ENCODE data around the gene TMEM270. TPM values are rescaled to one million over a fixed set of nuclear protein-coding genes. Genes with fewer than 3 reads are reported as not detected.
A peak's percentile ranks its signal among the peaks of the same experiment; 100 is the strongest.

The TMEM270 gene
- total RNA-seq, 1 donor from 2014 or later = not detected

DNA sequence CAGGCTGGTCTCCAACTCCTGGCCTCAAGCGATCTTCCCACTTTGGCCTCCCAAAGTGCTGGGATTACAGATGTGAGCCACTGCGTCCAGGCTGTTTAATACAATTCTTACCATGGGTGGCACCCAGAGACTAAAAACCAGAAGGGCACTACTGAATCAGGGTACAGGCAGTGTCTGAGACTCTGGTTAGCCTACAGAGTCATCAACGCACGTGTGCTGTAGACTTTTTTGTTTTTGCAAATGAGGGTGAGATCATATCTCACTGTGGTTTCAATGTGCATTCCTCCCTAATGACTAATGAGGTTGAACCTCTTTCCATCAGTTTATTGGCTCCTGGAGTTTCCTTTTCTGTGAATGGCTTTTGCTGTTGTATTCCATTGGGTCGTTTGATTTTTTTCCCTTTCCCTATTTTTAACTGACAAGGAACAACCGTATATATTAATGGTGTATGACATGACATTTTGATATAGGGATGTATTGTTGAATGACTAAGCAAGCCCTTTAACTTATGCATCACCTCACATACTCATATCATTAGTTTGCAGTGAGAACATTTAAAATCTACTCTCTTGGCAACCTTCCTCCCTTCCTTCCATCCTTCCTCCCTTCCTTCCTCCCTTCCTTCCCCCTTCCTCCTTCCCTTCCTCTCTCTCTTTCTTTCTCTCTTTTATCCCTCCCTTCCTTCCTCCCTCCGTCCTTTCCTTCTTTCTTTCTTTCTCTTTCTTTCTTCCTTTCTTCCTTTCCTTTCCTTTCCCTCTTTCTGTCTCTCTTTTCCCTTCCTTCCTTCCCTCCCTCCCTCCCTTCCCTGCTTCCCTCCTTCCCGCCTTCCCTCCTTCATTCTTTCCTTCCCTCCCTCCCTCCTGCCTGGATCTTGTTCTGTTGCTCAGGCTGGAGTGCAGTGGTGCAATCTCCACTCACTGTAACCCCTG is 9.3 kb upstream of the TMEM270 start:
- no peaks in the 10 kb centered on the region for H3K9me3 Mint-ChIP-seq
- H3K27ac Mint-ChIP-seq = peak overlapping the region; percentile 31
- intact Hi-C loops (cut with micrococcal nuclease) = loop anchor here (1.0 kb wide), 1 partner anchor 9 kb away; the partner anchor contains the start of gene METTL27
- H3K4me3 Mint-ChIP-seq (ENCODE audit: low read depth) = no peak overlapping the region
- peak; percentile 27 for DNase-seq (ENCODE audit: low spot score)
- H3K36me3 Mint-ChIP-seq (ENCODE audit: low read depth) = no peaks in the 10 kb centered on the region
- peaks cover 26% of the 10 kb centered on the region for H3K27me3 Mint-ChIP-seq (ENCODE audit: low read depth)
- H3K4me1 Mint-ChIP-seq (ENCODE audit: low read depth) = peaks cover 32% of the 10 kb centered on the region

DNA sequence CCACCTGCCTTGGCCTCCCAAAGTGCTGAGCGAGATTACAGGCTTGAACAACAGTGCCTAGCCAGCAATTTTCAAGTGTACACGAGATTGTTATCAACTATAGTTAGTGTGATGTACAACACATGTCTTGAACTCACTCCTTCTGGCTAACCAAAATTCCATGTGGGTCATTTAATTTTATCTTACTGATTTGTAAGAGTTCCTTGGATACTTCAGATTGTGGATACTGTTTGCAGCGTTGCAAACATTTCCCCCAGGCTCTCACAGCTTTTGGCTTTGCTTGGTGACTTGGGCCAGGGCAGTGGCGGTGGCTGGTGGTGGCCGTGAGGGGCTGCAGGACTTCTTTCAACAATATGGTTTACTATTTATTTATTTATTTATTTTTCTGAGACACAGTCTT is 8.5 kb upstream of the TMEM270 start:
- H3K27ac Mint-ChIP-seq = no peak overlapping the region
- no peaks in the 10 kb centered on the region for H3K9me3 Mint-ChIP-seq
- intact Hi-C loops (cut with micrococcal nuclease) = no loop called here
- no peak overlapping the region for H3K4me3 Mint-ChIP-seq (ENCODE audit: low read depth)
- H3K27me3 Mint-ChIP-seq (ENCODE audit: low read depth) = peaks cover 33% of the 10 kb centered on the region
- DNase-seq (ENCODE audit: low spot score) = no peak
- H3K36me3 Mint-ChIP-seq (ENCODE audit: low read depth) = no peaks in the 10 kb centered on the region
- peaks cover 32% of the 10 kb centered on the region for H3K4me1 Mint-ChIP-seq (ENCODE audit: low read depth)

DNA sequence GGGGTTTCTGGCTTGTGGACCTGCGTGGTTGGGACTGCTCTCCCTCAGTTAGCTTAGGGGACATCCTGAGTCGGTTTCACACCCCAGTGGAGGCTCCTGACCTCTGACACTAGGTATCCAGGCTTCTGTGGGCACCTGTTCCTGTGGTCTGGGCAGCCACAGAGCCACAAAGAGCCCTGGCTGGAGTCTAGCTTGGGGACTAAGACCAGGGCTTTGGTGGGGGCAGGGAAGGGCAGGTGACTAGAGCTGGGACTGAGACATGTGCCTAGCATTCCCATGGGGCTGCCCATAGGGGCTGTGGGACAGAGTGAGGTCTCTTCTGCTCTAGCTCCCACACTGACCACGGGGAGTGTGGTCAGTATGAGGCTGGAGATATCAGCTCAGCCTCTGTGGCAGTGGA is 4.0 kb upstream of the TMEM270 start:
- no peaks in the 10 kb centered on the region for H3K36me3 Mint-ChIP-seq (ENCODE audit: low read depth)
- intact Hi-C loops (cut with micrococcal nuclease) = no loop called here
- H3K9me3 Mint-ChIP-seq = no peaks in the 10 kb centered on the region
- peaks cover 9% of the 10 kb centered on the region for H3K4me1 Mint-ChIP-seq (ENCODE audit: low read depth)
- no peak overlapping the region for H3K4me3 Mint-ChIP-seq (ENCODE audit: low read depth)
- H3K27ac Mint-ChIP-seq = no peak overlapping the region
- H3K27me3 Mint-ChIP-seq (ENCODE audit: low read depth) = peaks cover 27% of the 10 kb centered on the region
- no peak for DNase-seq (ENCODE audit: low spot score)

DNA sequence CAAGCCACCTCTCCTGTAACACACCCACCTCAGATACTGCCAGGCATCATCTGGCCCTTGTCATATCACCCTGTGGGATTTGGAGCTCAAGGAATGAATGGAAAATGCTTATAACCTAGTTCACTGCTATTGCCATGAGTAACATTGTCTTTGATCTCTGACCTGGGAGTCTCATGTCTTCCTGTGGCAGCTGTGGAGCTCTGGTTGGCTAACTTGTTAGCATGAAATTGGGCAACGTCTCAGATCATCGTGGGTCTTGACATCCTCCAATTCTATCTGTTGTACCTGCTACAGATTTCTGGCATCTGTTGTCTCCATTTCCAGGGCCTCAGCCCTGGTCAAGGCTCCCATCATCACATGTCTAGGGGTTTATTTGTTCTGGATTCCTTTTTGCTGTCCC is 2.2 kb upstream of the TMEM270 start:
- H3K27ac Mint-ChIP-seq = no peak overlapping the region
- H3K4me1 Mint-ChIP-seq (ENCODE audit: low read depth) = peaks cover 5% of the 10 kb centered on the region
- DNase-seq (ENCODE audit: low spot score) = no peak
- no peaks in the 10 kb centered on the region for H3K9me3 Mint-ChIP-seq
- intact Hi-C loops (cut with micrococcal nuclease) = no loop called here
- peaks cover 23% of the 10 kb centered on the region for H3K27me3 Mint-ChIP-seq (ENCODE audit: low read depth)
- no peak overlapping the region for H3K4me3 Mint-ChIP-seq (ENCODE audit: low read depth)
- no peaks in the 10 kb centered on the region for H3K36me3 Mint-ChIP-seq (ENCODE audit: low read depth)

DNA sequence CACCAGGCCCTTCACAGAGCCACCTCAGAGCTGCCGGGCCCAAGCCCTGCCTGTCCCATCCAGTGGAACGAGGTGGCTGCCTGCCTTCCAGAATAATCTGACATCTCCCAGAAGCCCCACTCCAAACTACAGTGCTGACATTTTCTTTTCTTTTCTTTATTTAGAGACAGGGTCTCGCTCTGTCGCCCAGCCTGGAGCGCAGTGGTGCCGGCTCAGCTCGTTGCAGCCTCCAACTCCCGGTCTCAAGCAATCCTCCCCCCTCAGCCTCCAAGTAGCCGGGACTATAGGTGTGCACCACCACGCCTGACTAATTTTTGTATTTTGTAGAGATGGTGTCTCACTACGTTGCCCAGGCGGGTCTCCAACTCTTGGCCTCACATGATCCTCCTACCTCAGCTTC is 346 bp downstream of the TMEM270 start:
- no peak for DNase-seq (ENCODE audit: low spot score)
- Mint-ChIP-seq H3K36me3 (ENCODE audit: low read depth) (no peaks in the 10 kb centered on the region), H3K4me3 (ENCODE audit: low read depth) (no peak overlapping the region), H3K27ac (no peak overlapping the region), H3K9me3 (no peaks in the 10 kb centered on the region), H3K4me1 (ENCODE audit: low read depth) (no peaks in the 10 kb centered on the region), H3K27me3 (ENCODE audit: low read depth) (peaks cover 16% of the 10 kb centered on the region)
- intact Hi-C loops (cut with micrococcal nuclease) = loop anchor here (10.0 kb wide), 1 partner anchor 163 kb away; the partner anchor contains the start of gene ELN

DNA sequence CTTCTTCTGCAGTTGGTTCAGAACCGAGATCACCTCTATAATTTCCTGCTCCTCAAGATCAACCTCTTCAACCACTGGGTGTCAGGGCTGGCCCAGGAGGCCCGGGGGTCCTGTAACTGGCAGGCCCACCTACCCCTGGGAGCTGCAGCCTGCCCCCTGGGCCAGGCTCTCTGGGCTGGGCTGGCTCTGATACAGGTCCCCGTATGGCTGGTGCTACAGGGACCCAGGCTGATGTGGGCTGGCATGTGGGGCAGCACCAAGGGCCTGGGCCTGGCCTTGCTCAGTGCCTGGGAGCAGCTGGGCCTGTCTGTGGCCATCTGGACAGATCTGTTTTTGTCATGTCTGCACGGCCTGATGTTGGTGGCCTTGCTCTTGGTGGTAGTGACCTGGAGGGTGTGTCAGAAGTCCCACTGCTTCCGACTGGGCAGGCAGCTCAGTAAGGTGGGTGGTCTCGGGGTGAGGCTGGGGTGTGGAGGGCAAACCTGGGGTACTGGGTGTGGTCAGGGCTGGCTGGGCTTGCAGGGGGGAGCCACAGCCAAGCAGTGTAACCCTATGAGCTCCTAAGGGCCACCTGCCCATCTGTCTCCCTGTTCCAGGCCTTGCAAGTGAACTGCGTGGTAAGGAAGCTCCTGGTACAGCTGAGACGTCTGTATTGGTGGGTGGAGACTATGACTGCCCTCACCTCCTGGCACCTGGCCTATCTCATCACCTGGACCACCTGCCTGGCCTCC is 4.2 kb downstream of the TMEM270 start:
- no peaks in the 10 kb centered on the region for H3K4me1 Mint-ChIP-seq (ENCODE audit: low read depth)
- no peaks in the 10 kb centered on the region for H3K36me3 Mint-ChIP-seq (ENCODE audit: low read depth)
- no peak overlapping the region for H3K4me3 Mint-ChIP-seq (ENCODE audit: low read depth)
- no peak overlapping the region for H3K27ac Mint-ChIP-seq
- DNase-seq (ENCODE audit: low spot score) = no peak
- intact Hi-C loops (cut with micrococcal nuclease) = loop anchor here (10.0 kb wide), 1 partner anchor 160 kb away; the partner anchor contains the start of gene ELN
- H3K9me3 Mint-ChIP-seq = no peaks in the 10 kb centered on the region
- H3K27me3 Mint-ChIP-seq (ENCODE audit: low read depth) = no peaks in the 10 kb centered on the region

DNA sequence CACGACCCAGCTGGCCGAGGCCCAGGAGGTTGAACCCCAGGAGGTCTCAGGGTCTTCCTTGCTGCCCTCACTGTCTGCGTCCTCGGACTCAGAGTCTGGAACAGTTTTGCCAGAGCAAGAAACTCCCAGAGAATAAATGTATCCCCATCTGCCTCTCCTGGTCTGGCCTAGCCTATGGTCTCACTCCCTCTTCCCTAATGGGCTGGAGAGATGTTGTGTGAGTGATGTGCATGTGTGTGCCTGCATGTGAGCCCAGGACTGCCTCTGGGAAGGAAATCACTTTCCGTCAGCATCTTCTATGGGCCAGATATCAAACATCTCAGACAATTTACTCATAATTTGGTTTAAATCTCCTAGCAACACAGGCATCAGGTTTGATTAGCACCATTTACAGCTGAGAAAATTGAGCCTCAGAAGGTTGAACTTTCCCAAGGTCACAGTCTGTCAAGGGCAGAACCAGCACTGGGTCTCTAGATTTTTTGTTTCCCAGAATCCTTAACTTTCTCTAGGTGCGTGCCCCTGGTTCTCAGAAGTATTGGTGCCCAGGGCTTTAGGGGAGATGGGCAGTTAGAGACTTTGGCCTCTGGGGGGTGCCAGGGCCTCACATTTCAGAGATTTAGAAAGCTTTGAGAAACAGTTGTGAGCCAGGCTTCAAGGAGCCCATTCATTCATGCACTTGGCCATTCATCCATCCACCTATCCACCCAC is 4.9 kb downstream of the TMEM270 start:
- Mint-ChIP-seq H3K9me3 (no peaks in the 10 kb centered on the region), H3K4me3 (ENCODE audit: low read depth) (no peak overlapping the region), H3K36me3 (ENCODE audit: low read depth) (no peaks in the 10 kb centered on the region), H3K27me3 (ENCODE audit: low read depth) (no peaks in the 10 kb centered on the region), H3K27ac (no peak overlapping the region), H3K4me1 (ENCODE audit: low read depth) (no peaks in the 10 kb centered on the region)
- intact Hi-C loops (cut with micrococcal nuclease) = loop anchor here (10.0 kb wide), 1 partner anchor 159 kb away; the partner anchor contains the start of gene ELN
- DNase-seq (ENCODE audit: low spot score) = no peak

DNA sequence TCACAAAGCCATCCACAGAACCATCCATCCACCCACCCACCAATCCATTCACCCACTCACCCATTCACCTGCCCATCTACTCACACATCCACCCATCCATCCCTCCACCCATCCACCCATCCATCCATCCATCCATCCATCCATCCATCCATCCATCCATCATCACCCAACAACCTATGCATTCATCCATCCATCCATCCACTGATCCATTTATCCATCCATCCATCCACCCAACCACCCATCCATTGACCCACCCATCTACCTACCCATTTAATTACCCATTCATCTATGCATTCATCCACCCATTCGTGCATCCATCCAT is 5.4 kb downstream of the TMEM270 start:
- intact Hi-C loops (cut with micrococcal nuclease) = loop anchor here (10.0 kb wide), 1 partner anchor 158 kb away; the partner anchor contains the start of gene ELN
- H3K27ac Mint-ChIP-seq = no peak overlapping the region

DNA sequence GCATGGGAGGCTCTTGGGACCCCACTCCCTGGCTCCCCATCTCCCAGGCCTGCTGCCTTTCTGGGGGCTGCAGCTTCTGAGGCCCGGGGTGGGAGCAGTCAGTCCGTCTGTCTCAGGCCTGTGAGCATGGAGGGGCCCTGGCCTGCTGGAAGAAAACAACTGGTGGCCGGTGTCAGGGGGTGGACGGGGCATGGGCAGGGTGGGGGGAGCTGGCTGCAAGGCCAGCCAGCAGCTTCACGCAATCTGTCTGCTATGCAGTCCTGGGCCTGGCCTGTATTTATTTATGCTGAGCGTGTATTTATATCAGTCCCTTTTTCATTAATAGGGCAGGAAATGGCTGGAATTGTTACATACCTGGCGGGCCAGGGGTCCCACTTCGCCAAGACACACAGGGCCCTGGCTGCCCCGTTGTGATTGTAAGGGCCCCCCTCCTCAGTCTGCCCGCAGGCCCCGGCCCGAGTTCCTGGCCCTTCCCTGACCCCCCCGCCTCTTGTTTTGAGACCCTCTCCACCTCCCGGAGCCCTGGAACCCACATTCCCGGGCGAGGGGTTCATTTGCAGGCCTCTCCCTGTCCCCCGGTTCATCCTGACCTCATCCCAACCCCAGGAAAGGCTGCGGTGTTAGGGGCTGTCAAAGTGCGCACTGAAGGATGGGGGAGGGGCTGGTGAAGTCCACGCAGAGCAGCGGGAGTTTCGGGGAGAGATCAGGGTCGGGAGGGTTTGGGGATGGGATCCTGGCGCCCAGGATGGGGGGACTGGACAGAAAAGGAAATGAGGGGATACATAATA is 8.2 kb downstream of the TMEM270 start:
- no peak for DNase-seq (ENCODE audit: low spot score)
- no peak overlapping the region for H3K4me3 Mint-ChIP-seq (ENCODE audit: low read depth)
- H3K27me3 Mint-ChIP-seq (ENCODE audit: low read depth) = no peaks in the 10 kb centered on the region
- H3K36me3 Mint-ChIP-seq (ENCODE audit: low read depth) = no peaks in the 10 kb centered on the region
- H3K9me3 Mint-ChIP-seq = no peaks in the 10 kb centered on the region
- no peak overlapping the region for H3K27ac Mint-ChIP-seq
- intact Hi-C loops (cut with micrococcal nuclease) = loop anchor here (10.0 kb wide), 1 partner anchor 156 kb away; the partner anchor contains the start of gene ELN
- no peaks in the 10 kb centered on the region for H3K4me1 Mint-ChIP-seq (ENCODE audit: low read depth)

More for the DNA sequence above, 5.4 kb downstream of the TMEM270 start:
- no peak for DNase-seq (ENCODE audit: low spot score)
- Mint-ChIP-seq H3K36me3 (ENCODE audit: low read depth) (no peaks in the 10 kb centered on the region), H3K9me3 (no peaks in the 10 kb centered on the region), H3K4me1 (ENCODE audit: low read depth) (no peaks in the 10 kb centered on the region), H3K27me3 (ENCODE audit: low read depth) (no peaks in the 10 kb centered on the region), H3K4me3 (ENCODE audit: low read depth) (no peak overlapping the region)

DNA sequence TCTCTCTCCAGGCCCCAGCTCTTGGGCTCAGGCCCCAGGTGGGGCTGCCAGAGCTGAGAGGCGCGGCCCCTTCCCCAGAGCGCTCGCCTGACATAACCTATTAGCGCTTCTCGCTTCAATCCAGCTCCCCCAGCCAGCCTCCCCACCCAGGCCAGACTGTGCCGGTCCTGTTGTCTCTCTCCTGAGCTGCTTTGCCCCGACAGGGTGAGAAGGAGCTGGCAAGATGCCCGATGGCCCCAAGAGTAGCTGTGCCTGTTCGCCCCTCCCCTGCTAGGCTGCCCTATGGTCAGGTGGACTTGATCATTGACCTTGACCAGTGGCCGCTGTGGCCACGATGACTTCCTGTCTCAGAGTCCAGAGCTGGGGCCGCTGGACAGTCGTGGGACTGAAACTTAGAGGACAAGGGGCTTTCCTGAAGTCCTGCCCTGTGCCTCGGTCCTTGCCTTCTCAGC is 9.1 kb downstream of the TMEM270 start:
- Mint-ChIP-seq H3K27ac (no peak overlapping the region), H3K4me3 (ENCODE audit: low read depth) (no peak overlapping the region), H3K9me3 (no peaks in the 10 kb centered on the region), H3K27me3 (ENCODE audit: low read depth) (no peaks in the 10 kb centered on the region), H3K4me1 (ENCODE audit: low read depth) (no peaks in the 10 kb centered on the region), H3K36me3 (ENCODE audit: low read depth) (no peaks in the 10 kb centered on the region)
- DNase-seq (ENCODE audit: low spot score) = no peak
- intact Hi-C loops (cut with micrococcal nuclease) = no loop called here

DNA sequence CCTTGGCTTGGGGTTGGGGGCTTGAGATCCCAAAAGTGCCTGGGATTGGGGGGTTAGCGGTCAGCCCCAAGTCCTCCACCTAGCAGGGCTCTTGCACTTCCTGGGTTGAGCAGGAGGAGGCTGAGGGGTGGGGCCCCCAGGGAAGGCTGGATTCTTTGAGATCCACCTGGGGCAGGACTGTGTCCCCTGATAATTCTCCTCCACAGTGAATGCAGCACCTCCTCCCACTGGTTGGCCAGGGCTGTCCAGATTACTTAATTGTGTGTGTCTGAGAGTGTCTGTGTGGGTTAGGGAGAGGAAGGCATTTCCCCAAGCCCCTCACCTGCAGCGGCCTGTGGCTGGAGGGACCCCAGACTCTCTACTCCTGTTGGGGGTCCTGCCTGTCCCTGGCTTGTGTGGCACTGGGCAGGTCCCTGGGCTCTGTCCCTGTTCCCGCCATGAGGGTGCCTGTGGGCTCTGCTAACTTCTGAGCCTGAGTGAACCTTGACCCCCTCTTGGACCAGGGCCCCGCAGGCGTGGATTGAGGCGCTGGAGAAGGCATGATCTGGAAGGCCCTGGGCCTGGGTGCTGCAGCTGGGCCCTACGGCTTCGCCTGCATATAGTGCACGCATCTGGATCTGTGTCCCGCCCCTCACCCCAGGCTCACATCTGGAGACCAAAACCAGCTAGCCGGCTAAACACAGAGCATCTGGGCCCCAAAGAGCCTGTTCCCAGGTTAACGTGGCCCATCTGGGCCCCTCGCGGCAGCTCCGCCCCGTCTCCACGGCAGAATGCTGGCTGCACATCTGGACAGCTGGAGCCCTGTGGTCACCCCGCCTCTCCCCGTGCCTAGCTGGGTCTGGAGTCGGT is 10.4 kb downstream of the TMEM270 start:
- H3K27ac Mint-ChIP-seq = no peak overlapping the region
- no peaks in the 10 kb centered on the region for H3K4me1 Mint-ChIP-seq (ENCODE audit: low read depth)
- no peaks in the 10 kb centered on the region for H3K9me3 Mint-ChIP-seq
- no peaks in the 10 kb centered on the region for H3K27me3 Mint-ChIP-seq (ENCODE audit: low read depth)
- intact Hi-C loops (cut with micrococcal nuclease) = no loop called here
- no peak overlapping the region for H3K4me3 Mint-ChIP-seq (ENCODE audit: low read depth)
- no peaks in the 10 kb centered on the region for H3K36me3 Mint-ChIP-seq (ENCODE audit: low read depth)
- no peak for DNase-seq (ENCODE audit: low spot score)

All from activated T-helper 2 cell treated with anti-CD3 and anti-CD28 coated beads, Interferon-gamma antibody, Interleukin-2, Interleukin-4, amounts not matched to agents 10 μg/mL and 5 μg/mL and 100 μg/mL, durations not matched to agents 14 hours and 24 hours and 36 hours (primary cell).